Nephron progenitor cell (in vitro differentiated cells): ENCODE results near the gene WDR75.

Experiments used
- DNase-seq: peaks from one replicate; pipeline ENCODE4 v3.0.0; 2021
- H3K27ac Mint-ChIP-seq: 2 replicates; pipeline ENCODE4 v1.8.0; 2021; ENCODE audit warnings: mild to moderate bottlenecking, moderate library complexity, mixed read lengths
- H3K27me3 Mint-ChIP-seq: 2 replicates; pipeline ENCODE4 v1.8.0; 2021; ENCODE audit warnings: mild to moderate bottlenecking, low read depth, mixed read lengths; ENCODE audit not compliant: poor library complexity
- H3K36me3 Mint-ChIP-seq: 2 replicates; pipeline ENCODE4 v1.8.0; 2021; ENCODE audit warnings: low read depth, mixed read lengths
- H3K4me1 Mint-ChIP-seq: 2 replicates; pipeline ENCODE4 v1.8.0; 2021; ENCODE audit warnings: mixed read lengths
- H3K4me3 Mint-ChIP-seq: 2 replicates; pipeline ENCODE4 v1.8.0; 2021; ENCODE audit warnings: mild to moderate bottlenecking, moderate library complexity, mixed read lengths
- H3K9me3 Mint-ChIP-seq: 2 replicates; pipeline ENCODE4 v1.8.0; 2021; ENCODE audit warnings: mild to moderate bottlenecking, moderate library complexity, mixed read lengths
- CTCF ChIP-seq: fragments of 200-600 bp; sonication (generic); IDR thresholded peaks from 2 replicates; pipeline ENCODE4 v1.5.0; 2021; ENCODE audit warnings: antibody characterized with exemption

The WDR75 gene

GRCh38 chr2:189519631-189520387, 78.5 kb downstream of the WDR75 start:
- no peak for DNase-seq
- Mint-ChIP-seq H3K27ac (no peak overlapping the region), H3K4me1 (no peaks in the 10 kb centered on the region)

GRCh38 chr2:189521699-189522434, 80.6 kb downstream of the WDR75 start:
- no peak overlapping the region for H3K27ac Mint-ChIP-seq
- H3K36me3 Mint-ChIP-seq, result no peaks in the 10 kb centered on the region
- no peaks in the 10 kb centered on the region for H3K9me3 Mint-ChIP-seq
- H3K27me3 Mint-ChIP-seq, result peaks cover 6% of the 10 kb centered on the region
- no peak for DNase-seq
- H3K4me3 Mint-ChIP-seq, result no peak overlapping the region
- no peak for TF ChIP-seq CTCF
- H3K4me1 Mint-ChIP-seq, result no peaks in the 10 kb centered on the region

More at GRCh38 chr2:189519631-189520387, 78.5 kb downstream of the WDR75 start:
- Mint-ChIP-seq H3K9me3 (no peaks in the 10 kb centered on the region), H3K36me3 (no peaks in the 10 kb centered on the region), H3K27me3 (peaks cover 3% of the 10 kb centered on the region), H3K4me3 (no peak overlapping the region)
- no peak for TF ChIP-seq CTCF

- H3K27me3 Mint-ChIP-seq, result peaks cover 2% of the 10 kb centered on the region
- no peak for DNase-seq
- TF ChIP-seq CTCF, result no peak
- H3K9me3 Mint-ChIP-seq, result no peaks in the 10 kb centered on the region
- H3K4me3 Mint-ChIP-seq, result no peak overlapping the region
- H3K27ac Mint-ChIP-seq, result no peak overlapping the region
- H3K4me1 Mint-ChIP-seq, result no peaks in the 10 kb centered on the region
- no peaks in the 10 kb centered on the region for H3K36me3 Mint-ChIP-seq
Measured at GRCh38 chr2:189522435-189523151, 81.3 kb downstream of the WDR75 start.

DNA sequence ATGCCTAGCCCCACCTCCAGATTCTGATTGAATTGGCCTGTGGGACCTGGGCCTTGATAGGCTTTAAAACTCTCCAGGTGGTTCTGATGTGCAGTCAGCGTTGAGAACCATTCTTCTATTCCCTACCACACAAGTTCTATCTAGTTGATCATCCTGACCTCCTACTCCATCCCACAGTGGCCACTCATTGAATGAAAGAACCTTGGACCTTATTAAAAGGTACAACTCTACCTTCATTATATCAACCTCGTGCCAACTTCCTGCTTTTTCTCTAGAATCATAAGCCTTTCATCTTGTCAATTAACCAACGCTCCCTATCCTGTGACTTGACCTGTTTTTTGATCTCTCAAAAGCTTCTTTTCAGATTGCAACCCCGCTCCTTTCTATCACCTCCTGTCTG, 83.5 kb downstream of the WDR75 start:
- DNase-seq, result no peak
- no peaks in the 10 kb centered on the region for H3K36me3 Mint-ChIP-seq
- no peaks in the 10 kb centered on the region for H3K4me1 Mint-ChIP-seq
- TF ChIP-seq CTCF, result no peak
- no peaks in the 10 kb centered on the region for H3K9me3 Mint-ChIP-seq
- no peak overlapping the region for H3K27ac Mint-ChIP-seq
- H3K27me3 Mint-ChIP-seq, result peaks cover 2% of the 10 kb centered on the region
- H3K4me3 Mint-ChIP-seq, result no peak overlapping the region
